ENCODE results near the gene OBP2A.

- no peak for TF ChIP-seq CTCF (IDR thresholded peaks at IDR 0.05)
- TF ChIP-seq EP300 (IDR thresholded peaks at IDR 0.05), result no peak
- TF ChIP-seq POLR2A (IDR thresholded peaks at IDR 0.05), result no peak
Observed at GRCh38 chr9:135565636-135566035, 19.7 kb downstream of the OBP2A start.

All from suprapubic skin (tissue), 3 donors.